Mammary epithelial cell (primary cell): ENCODE measurements around the gene ZNF444.

Experiments used
- EZH2 ChIP-seq: IDR thresholded peaks from 2 replicates; pipeline ENCODE4 v1.6.1; 2012; ENCODE audit warnings: low read length, inconsistent platforms, borderline replicate concordance
- TF ChIP-seq, protein P1 (sequence below), 2 donors: IDR thresholded peaks in 1 of 2; conservative IDR thresholded peaks in 1 of 2; 2 replicates each; pipeline ENCODE4 v1.5.1; 2011 to 2012; ENCODE audit warnings: inconsistent platforms in 2 of 2, low read length in 2 of 2, mild to moderate bottlenecking in 2 of 2, control low read depth in 1 of 2, low read depth in 1 of 2; ENCODE audit not compliant: insufficient read depth in 1 of 2; ENCODE audit errors: extremely low read depth in 1 of 2

DNA sequence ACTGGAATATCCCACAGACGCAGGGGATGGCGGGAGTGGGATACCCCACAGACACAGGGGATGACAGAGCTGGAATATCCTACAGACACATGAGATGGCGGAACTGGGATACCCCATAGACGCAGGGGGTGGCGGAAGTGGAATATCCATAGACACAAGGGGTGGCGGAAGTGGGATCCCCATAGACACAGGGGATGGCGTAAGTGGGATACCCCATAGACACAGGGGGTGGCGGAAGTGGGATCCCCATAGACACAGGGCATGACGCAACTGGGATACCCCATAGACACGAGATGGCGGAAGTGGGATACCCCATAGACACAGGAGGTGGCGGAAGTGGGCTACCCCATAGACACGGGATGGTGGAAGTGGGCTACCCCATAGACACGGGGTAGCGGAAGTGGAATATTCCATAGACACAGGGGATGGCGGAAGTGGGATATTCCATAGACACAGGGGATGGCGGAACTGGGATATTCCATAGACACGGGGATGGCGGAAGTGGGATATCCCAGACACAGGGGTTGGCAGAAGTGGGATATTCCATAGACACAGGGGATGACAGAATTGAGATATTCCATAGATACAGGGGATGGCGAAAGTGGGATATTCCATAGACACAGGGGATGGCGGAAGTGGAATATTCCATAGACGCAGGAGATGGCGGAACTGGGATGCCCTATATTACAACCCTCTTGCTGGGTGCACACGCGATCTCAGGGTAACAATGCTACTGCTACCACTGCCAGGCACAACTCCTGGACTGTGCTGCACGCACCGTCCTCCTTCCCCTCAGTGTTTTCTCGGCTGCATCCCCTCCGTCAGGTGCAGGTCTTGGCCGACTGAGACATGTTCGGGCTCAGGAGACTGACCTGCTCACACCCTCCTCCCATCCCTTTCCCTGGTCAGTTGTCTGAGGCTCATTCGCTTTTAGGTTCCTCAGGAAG lies 48.1 kb upstream of the ZNF444 start:
- TF ChIP-seq, protein P1, sequence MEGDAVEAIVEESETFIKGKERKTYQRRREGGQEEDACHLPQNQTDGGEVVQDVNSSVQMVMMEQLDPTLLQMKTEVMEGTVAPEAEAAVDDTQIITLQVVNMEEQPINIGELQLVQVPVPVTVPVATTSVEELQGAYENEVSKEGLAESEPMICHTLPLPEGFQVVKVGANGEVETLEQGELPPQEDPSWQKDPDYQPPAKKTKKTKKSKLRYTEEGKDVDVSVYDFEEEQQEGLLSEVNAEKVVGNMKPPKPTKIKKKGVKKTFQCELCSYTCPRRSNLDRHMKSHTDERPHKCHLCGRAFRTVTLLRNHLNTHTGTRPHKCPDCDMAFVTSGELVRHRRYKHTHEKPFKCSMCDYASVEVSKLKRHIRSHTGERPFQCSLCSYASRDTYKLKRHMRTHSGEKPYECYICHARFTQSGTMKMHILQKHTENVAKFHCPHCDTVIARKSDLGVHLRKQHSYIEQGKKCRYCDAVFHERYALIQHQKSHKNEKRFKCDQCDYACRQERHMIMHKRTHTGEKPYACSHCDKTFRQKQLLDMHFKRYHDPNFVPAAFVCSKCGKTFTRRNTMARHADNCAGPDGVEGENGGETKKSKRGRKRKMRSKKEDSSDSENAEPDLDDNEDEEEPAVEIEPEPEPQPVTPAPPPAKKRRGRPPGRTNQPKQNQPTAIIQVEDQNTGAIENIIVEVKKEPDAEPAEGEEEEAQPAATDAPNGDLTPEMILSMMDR (conservative IDR thresholded peaks at IDR 0.05 in 1 of 2, IDR thresholded peaks at IDR 0.05 in 1 of 2; ENCODE audit: extremely low read depth in 1 of 2, insufficient read depth in 1 of 2, low read depth in 1 of 2, low read length in 2 of 2) = no peak
- TF ChIP-seq EZH2 = no peak
